ENCODE data around the gene SLC25A14. TPM values are rescaled to one million over a fixed set of nuclear protein-coding genes. Genes with fewer than 3 reads are reported as not detected.
"Not testable (repeated sequence)": the region's sequence is repeated elsewhere in the genome, so short reads cannot be mapped to it uniquely, and the experiment has no call there.

SLC25A14 gene
- 11.8 TPM for polyA plus RNA-seq (2013, experiment 1 of 2; ENCODE audit: insufficient read length)
- polyA plus RNA-seq (2013, experiment 2 of 2; ENCODE audit: insufficient read length) = 10.9 TPM

GRCh38 chrX:130339408-130340222 lies at the start of gene SLC25A14:
Gene SLC25A14, plus strand, starts transcription at chrX:130339919. Its CDS starts 360 bp downstream, at chrX:130340279.
- DNase-seq = peak; percentile 63

GRCh38 chrX:130295519-130296296 lies 44.0 kb upstream of the SLC25A14 start:
- no peak for DNase-seq

GRCh38 chrX:130296297-130296678 lies 43.4 kb upstream of the SLC25A14 start:
- DNase-seq = no peak

- peak; percentile 14 for DNase-seq
Measured at GRCh38 chrX:130296743-130297142, 43.0 kb upstream of the SLC25A14 start.

- no peak for DNase-seq
Measured at GRCh38 chrX:130299279-130300009, 40.3 kb upstream of the SLC25A14 start.

GRCh38 chrX:130300010-130300282 lies 39.8 kb upstream of the SLC25A14 start:
- no peak for DNase-seq

GRCh38 chrX:130301405-130301804 lies 38.3 kb upstream of the SLC25A14 start:
- no peak for DNase-seq

GRCh38 chrX:130301977-130302376 lies 37.7 kb upstream of the SLC25A14 start:
- DNase-seq = no peak

- no peak for DNase-seq
Measured at GRCh38 chrX:130304587-130305368, 34.9 kb upstream of the SLC25A14 start.

GRCh38 chrX:130319886-130320285 lies 19.8 kb upstream of the SLC25A14 start:
- DNase-seq = not testable (repeated sequence)

- no peak for DNase-seq
Measured at GRCh38 chrX:130321550-130321949, 18.2 kb upstream of the SLC25A14 start.

- DNase-seq = no peak
Measured at GRCh38 chrX:130330146-130330545, 9.6 kb upstream of the SLC25A14 start.

GRCh38 chrX:130330706-130331105 lies 9.0 kb upstream of the SLC25A14 start:
- DNase-seq = peak; percentile 39

- no peak for DNase-seq
Measured at GRCh38 chrX:130336531-130336930, 3.2 kb upstream of the SLC25A14 start.

GRCh38 chrX:130338869-130339268 lies 850 bp upstream of the SLC25A14 start:
- not testable (repeated sequence) for DNase-seq

- no peak for DNase-seq
Measured at GRCh38 chrX:130340271-130340670, 552 bp downstream of the SLC25A14 start.

GRCh38 chrX:130343411-130343810 lies 3.7 kb downstream of the SLC25A14 start:
- DNase-seq = peak; percentile 30

- DNase-seq = peak; percentile 55
Measured at GRCh38 chrX:130347321-130347720, 7.6 kb downstream of the SLC25A14 start.

GRCh38 chrX:130351567-130351966 lies 11.8 kb downstream of the SLC25A14 start:
- no peak for DNase-seq

- not testable (repeated sequence) for DNase-seq
Measured at GRCh38 chrX:130352050-130352449, 12.3 kb downstream of the SLC25A14 start.

- no peak for DNase-seq
Measured at GRCh38 chrX:130376077-130376476, 36.4 kb downstream of the SLC25A14 start.

- no peak for DNase-seq
Measured at GRCh38 chrX:130378024-130378669, 38.4 kb downstream of the SLC25A14 start.
